ENCODE data around the gene PPP5C. TPM values are rescaled to one million over a fixed set of nuclear protein-coding genes. Genes with fewer than 3 reads are reported as not detected.
A peak's percentile ranks its signal among the peaks of the same experiment; 100 is the strongest.
"Not testable (repeated sequence)": the region's sequence is repeated elsewhere in the genome, so short reads cannot be mapped to it uniquely, and the experiment has no call there.

Gene PPP5C
- total and polyA plus RNA-seq, 9 of the 15 experiments (the other 6 are each of a cell fraction or from before 2014, with no cell fraction given): 1.9 to 166 (median 108) TPM

DNA sequence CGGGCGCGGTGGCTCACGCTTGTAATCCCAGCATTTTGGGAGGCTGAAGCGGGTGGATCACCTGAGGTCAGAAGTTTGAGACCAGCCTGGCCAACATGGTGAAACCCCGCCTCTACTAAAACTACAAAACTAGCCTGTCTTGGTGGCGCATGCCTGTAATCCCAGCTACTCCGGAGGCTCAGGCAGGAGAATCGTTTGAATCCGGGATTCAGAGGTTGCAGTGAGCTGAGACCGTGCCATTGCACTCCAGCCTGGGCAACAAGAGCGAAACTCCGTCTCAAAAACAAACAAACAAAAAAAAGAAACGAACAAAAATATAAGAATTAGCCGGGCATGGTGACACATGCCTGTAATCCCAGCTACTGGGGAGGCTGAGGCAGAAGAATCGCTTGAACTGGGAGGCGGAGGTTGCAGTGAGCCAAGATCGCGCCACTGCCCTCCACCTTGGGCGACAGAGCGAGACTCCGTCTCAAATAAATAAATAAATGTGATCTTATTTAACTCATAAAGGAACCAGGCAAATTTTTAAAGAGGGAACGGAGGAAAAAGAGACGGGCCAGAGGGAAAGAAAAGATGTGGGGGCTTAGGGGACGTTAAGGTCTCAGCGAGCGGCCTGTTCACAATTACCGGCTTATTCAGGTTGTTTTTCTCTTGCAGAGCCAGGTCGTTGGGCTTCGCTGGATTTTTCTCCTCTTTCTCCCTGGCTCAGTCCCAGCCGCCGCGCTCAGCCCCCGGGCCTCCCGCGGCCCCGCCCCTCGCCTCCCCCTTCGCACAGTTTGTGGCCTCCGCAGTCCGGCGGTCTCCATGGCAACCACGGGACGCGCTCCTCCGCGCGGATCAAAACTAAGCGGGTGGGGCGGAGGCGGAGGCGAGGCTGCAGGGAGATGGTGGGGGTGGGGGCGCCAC, 69.2 kb downstream of the PPP5C start (continued):
- peak; percentile 57 for TF ChIP-seq ZFP36 (IDR thresholded peaks at IDR 0.05; ENCODE audit: low read depth, low read length, partially characterized antibody)
- peak; percentile 58 for TF ChIP-seq RBM22 (IDR thresholded peaks at IDR 0.05; ENCODE audit: low read depth, low read length, poor library complexity, severe bottlenecking)
- TF ChIP-seq LEF1 (IDR thresholded peaks at IDR 0.05): peak; percentile 62
- peak; percentile 89 for TF ChIP-seq EGR1 (conservative IDR thresholded peaks at IDR 0.05)
- TF ChIP-seq TBP (optimal IDR thresholded peaks at IDR 0.05; ENCODE audit: low read depth, low read length): peak; percentile 43
- TF ChIP-seq NCOA1 (IDR thresholded peaks at IDR 0.05; ENCODE audit: low read depth): peak; percentile 13; the same call in 1 of the 2 replicates
- TF ChIP-seq, protein P1, sequence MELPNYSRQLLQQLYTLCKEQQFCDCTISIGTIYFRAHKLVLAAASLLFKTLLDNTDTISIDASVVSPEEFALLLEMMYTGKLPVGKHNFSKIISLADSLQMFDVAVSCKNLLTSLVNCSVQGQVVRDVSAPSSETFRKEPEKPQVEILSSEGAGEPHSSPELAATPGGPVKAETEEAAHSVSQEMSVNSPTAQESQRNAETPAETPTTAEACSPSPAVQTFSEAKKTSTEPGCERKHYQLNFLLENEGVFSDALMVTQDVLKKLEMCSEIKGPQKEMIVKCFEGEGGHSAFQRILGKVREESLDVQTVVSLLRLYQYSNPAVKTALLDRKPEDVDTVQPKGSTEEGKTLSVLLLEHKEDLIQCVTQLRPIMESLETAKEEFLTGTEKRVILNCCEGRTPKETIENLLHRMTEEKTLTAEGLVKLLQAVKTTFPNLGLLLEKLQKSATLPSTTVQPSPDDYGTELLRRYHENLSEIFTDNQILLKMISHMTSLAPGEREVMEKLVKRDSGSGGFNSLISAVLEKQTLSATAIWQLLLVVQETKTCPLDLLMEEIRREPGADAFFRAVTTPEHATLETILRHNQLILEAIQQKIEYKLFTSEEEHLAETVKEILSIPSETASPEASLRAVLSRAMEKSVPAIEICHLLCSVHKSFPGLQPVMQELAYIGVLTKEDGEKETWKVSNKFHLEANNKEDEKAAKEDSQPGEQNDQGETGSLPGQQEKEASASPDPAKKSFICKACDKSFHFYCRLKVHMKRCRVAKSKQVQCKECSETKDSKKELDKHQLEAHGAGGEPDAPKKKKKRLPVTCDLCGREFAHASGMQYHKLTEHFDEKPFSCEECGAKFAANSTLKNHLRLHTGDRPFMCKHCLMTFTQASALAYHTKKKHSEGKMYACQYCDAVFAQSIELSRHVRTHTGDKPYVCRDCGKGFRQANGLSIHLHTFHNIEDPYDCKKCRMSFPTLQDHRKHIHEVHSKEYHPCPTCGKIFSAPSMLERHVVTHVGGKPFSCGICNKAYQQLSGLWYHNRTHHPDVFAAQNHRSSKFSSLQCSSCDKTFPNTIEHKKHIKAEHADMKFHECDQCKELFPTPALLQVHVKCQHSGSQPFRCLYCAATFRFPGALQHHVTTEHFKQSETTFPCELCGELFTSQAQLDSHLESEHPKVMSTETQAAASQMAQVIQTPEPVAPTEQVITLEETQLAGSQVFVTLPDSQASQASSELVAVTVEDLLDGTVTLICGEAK (IDR thresholded peaks at IDR 0.05): peak; percentile 68; the same call in 1 of the 2 replicates
- TF ChIP-seq, protein P1 (CRISPR knock-in tag; IDR thresholded peaks at IDR 0.05): not testable (repeated sequence)
- TF ChIP-seq, protein P2, sequence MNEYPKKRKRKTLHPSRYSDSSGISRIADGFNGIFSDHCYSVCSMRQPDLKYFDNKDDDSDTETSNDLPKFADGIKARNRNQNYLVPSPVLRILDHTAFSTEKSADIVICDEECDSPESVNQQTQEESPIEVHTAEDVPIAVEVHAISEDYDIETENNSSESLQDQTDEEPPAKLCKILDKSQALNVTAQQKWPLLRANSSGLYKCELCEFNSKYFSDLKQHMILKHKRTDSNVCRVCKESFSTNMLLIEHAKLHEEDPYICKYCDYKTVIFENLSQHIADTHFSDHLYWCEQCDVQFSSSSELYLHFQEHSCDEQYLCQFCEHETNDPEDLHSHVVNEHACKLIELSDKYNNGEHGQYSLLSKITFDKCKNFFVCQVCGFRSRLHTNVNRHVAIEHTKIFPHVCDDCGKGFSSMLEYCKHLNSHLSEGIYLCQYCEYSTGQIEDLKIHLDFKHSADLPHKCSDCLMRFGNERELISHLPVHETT (CRISPR knock-in tag; conservative IDR thresholded peaks at IDR 0.05 in 1 of 2, IDR thresholded peaks at IDR 0.05 in 1 of 2): peak in 1 of 2 experiments; percentile 18; a peak in 1 of 4 replicates
- TF ChIP-seq, protein P3, sequence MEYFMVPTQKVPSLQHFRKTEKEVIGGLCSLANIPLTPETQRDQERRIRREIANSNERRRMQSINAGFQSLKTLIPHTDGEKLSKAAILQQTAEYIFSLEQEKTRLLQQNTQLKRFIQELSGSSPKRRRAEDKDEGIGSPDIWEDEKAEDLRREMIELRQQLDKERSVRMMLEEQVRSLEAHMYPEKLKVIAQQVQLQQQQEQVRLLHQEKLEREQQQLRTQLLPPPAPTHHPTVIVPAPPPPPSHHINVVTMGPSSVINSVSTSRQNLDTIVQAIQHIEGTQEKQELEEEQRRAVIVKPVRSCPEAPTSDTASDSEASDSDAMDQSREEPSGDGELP (CRISPR knock-in tag; IDR thresholded peaks at IDR 0.05; ENCODE audit: borderline replicate concordance): peak; percentile 63; the same call in 1 of the 2 replicates
- TF ChIP-seq TBL1XR1 (IDR thresholded peaks at IDR 0.05; ENCODE audit: low read length in 2 of 2): 0 out of 4 replicates have a peak, but pooled peaks of 1 of the 2 experiments have one; percentile 37
- peak; percentile 49 for TF ChIP-seq HCFC1 (IDR thresholded peaks at IDR 0.05; ENCODE audit: low read depth, low read length)
- TF ChIP-seq KLF13 (tag; IDR thresholded peaks at IDR 0.05; ENCODE audit: borderline replicate concordance, low read depth): peak; percentile 35; the same call in 1 of the 2 replicates
- peak; percentile 62 for TF ChIP-seq POLR2A (conservative IDR thresholded peaks at IDR 0.05)
- TF ChIP-seq SP1 (CRISPR knock-in tag; IDR thresholded peaks at IDR 0.05): peak; percentile 63
- peak in 1 of 2 experiments; percentile 61; a peak in 2 of 4 replicates for TF ChIP-seq HDAC1 (IDR thresholded peaks at IDR 0.05)
